ENCODE data around the gene IQCK.

The IQCK gene

DNA sequence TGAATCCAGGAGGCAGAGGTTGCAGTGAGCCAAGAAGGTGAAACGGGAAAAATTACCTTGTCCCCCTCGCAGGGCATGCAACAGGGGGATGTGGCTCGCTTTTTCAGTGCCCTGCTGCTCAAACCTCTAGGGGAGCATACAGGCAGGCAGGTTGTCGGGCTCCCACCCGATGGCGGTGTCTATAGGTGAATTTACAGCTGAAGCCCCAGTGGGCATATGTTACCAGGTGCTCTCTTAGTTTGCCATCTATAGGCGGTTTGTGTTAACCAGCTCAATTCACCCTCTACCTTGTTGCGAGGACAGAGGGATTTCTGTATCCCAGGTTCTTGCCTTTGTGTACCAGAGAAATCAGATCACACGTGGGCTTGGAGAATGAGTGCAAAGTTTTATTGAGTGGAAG, 48.9 kb downstream of the IQCK start:
- no peak overlapping the region for H3K27ac ChIP-seq (ENCODE audit: poor library complexity, severe bottlenecking)
- no peaks in the 10 kb centered on the region for H3K36me3 ChIP-seq (ENCODE audit: low read depth)
- H3K4me3 ChIP-seq (ENCODE audit: severe bottlenecking) = no peak overlapping the region
- no peak for DNase-seq (ENCODE audit: low spot score)
- no peaks in the 10 kb centered on the region for H3K9me3 ChIP-seq (ENCODE audit: severe bottlenecking)
- H3K4me1 ChIP-seq (ENCODE audit: insufficient read depth, poor library complexity, severe bottlenecking) = no peaks in the 10 kb centered on the region
- ATAC-seq (ENCODE audit: low read depth) = no peak
- TF ChIP-seq, protein P1, sequence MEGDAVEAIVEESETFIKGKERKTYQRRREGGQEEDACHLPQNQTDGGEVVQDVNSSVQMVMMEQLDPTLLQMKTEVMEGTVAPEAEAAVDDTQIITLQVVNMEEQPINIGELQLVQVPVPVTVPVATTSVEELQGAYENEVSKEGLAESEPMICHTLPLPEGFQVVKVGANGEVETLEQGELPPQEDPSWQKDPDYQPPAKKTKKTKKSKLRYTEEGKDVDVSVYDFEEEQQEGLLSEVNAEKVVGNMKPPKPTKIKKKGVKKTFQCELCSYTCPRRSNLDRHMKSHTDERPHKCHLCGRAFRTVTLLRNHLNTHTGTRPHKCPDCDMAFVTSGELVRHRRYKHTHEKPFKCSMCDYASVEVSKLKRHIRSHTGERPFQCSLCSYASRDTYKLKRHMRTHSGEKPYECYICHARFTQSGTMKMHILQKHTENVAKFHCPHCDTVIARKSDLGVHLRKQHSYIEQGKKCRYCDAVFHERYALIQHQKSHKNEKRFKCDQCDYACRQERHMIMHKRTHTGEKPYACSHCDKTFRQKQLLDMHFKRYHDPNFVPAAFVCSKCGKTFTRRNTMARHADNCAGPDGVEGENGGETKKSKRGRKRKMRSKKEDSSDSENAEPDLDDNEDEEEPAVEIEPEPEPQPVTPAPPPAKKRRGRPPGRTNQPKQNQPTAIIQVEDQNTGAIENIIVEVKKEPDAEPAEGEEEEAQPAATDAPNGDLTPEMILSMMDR (IDR thresholded peaks at IDR 0.05; ENCODE audit: poor library complexity, severe bottlenecking) = no peak
- no peaks in the 10 kb centered on the region for H3K27me3 ChIP-seq (ENCODE audit: insufficient read depth, poor library complexity, severe bottlenecking)

DNA sequence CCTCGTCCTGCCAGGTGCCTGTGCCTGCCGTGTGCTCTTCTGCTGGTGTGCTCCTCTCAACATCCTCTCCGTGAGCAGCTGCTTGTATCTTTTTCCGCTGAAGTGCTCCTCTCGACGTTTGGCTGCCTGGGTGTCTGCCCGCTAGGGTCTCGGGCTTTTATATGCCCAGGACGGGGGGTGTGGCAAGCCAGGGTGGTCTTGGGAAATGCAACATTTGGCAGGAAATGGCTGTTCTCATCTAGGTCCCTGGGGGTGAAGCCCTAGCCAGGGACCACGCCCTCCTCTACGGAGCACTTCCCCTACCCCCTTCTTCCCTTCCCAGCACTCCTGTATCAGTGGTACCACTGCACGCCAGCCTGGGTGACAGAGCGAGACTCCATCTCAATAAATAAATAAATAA, 49.4 kb downstream of the IQCK start:
- Histone ChIP-seq H3K9me3 (ENCODE audit: severe bottlenecking) (no peaks in the 10 kb centered on the region), H3K4me3 (ENCODE audit: severe bottlenecking) (no peak overlapping the region), H3K4me1 (ENCODE audit: insufficient read depth, poor library complexity, severe bottlenecking) (no peaks in the 10 kb centered on the region), H3K36me3 (ENCODE audit: low read depth) (no peaks in the 10 kb centered on the region), H3K27ac (ENCODE audit: poor library complexity, severe bottlenecking) (no peak overlapping the region), H3K27me3 (ENCODE audit: insufficient read depth, poor library complexity, severe bottlenecking) (no peaks in the 10 kb centered on the region)
- DNase-seq (ENCODE audit: low spot score) = no peak
- TF ChIP-seq, protein P1 (IDR thresholded peaks at IDR 0.05; ENCODE audit: poor library complexity, severe bottlenecking) = no peak
- ATAC-seq (ENCODE audit: low read depth) = no peak

DNA sequence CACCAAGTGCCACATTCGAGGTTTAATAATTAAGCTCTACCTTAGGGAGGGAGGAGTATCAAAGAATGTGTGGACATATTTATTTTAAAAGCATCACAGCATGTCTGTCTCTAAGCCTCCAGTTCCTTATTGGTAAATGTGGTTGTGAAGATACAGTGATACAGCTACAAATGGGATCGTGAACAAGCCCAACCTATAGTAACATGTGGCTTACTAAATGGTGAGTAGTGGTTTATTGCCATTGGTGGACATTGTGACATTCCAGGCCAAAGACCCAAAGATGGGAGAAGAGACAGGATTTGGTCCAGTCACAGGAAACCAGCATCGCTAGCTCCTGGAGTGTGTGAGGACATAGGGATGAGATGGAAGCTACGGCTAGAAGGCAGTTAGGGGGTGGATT, 51.2 kb downstream of the IQCK start:
- H3K4me1 ChIP-seq (ENCODE audit: insufficient read depth, poor library complexity, severe bottlenecking) = no peaks in the 10 kb centered on the region
- H3K36me3 ChIP-seq (ENCODE audit: low read depth) = no peaks in the 10 kb centered on the region
- H3K27me3 ChIP-seq (ENCODE audit: insufficient read depth, poor library complexity, severe bottlenecking) = no peaks in the 10 kb centered on the region
- H3K27ac ChIP-seq (ENCODE audit: poor library complexity, severe bottlenecking) = no peak overlapping the region
- TF ChIP-seq, protein P1 (IDR thresholded peaks at IDR 0.05; ENCODE audit: poor library complexity, severe bottlenecking) = no peak
- DNase-seq (ENCODE audit: low spot score) = no peak
- ATAC-seq (ENCODE audit: low read depth) = no peak
- H3K4me3 ChIP-seq (ENCODE audit: severe bottlenecking) = no peak overlapping the region
- no peaks in the 10 kb centered on the region for H3K9me3 ChIP-seq (ENCODE audit: severe bottlenecking)

DNA sequence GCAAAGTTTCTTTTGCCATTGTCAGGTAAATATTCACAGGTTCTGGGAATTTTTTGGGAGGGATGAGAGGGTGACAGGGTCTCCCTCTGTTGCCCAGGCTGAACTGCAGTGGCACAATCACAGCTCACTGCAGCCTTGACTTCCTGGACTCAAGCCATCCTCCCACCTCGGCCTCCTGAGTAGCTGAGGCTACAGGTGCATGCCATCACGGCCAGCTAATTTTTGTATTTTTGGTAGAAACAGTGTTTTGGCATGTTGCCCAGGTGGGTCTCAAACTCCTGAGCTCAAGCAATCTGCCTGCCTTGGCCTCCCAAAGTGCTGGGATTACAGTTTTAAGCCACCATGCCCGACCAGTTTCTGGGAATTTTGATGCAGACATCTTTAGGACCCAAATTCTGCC, 53.0 kb downstream of the IQCK start:
- no peaks in the 10 kb centered on the region for H3K4me1 ChIP-seq (ENCODE audit: insufficient read depth, poor library complexity, severe bottlenecking)
- H3K27me3 ChIP-seq (ENCODE audit: insufficient read depth, poor library complexity, severe bottlenecking) = no peaks in the 10 kb centered on the region
- no peak overlapping the region for H3K27ac ChIP-seq (ENCODE audit: poor library complexity, severe bottlenecking)
- DNase-seq (ENCODE audit: low spot score) = no peak
- no peaks in the 10 kb centered on the region for H3K9me3 ChIP-seq (ENCODE audit: severe bottlenecking)
- ATAC-seq (ENCODE audit: low read depth) = no peak
- TF ChIP-seq, protein P1 (IDR thresholded peaks at IDR 0.05; ENCODE audit: poor library complexity, severe bottlenecking) = no peak
- H3K4me3 ChIP-seq (ENCODE audit: severe bottlenecking) = no peak overlapping the region
- no peaks in the 10 kb centered on the region for H3K36me3 ChIP-seq (ENCODE audit: low read depth)

DNA sequence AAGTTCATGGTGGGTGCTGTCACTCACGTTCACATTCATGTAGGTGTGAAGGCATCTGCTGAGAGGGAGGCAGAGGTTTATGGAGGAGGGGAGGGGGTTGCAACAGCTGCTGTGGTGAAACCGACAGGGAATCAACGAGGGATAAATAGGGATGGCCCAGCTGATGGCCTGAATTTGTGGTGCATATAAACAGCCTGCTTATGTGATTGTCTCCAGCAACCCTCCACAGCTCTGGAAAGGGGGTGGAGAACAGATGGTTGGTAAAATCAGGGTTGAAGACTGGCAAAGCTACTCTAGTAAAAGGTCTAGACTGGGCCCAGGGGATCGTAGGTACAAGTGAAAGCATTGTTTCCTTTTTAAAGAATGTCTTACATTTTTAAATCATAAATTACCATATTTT, 53.7 kb downstream of the IQCK start:
- H3K27me3 ChIP-seq (ENCODE audit: insufficient read depth, poor library complexity, severe bottlenecking) = no peaks in the 10 kb centered on the region
- no peaks in the 10 kb centered on the region for H3K4me1 ChIP-seq (ENCODE audit: insufficient read depth, poor library complexity, severe bottlenecking)
- H3K4me3 ChIP-seq (ENCODE audit: severe bottlenecking) = no peak overlapping the region
- DNase-seq (ENCODE audit: low spot score) (no peak), ATAC-seq (ENCODE audit: low read depth) (no peak)
- H3K36me3 ChIP-seq (ENCODE audit: low read depth) = no peaks in the 10 kb centered on the region
- TF ChIP-seq, protein P1 (IDR thresholded peaks at IDR 0.05; ENCODE audit: poor library complexity, severe bottlenecking) = no peak
- no peaks in the 10 kb centered on the region for H3K9me3 ChIP-seq (ENCODE audit: severe bottlenecking)
- no peak overlapping the region for H3K27ac ChIP-seq (ENCODE audit: poor library complexity, severe bottlenecking)

All from RWPE2 (cell line).